GM12878 (cell line): ENCODE measurements around the gene NCOA6. TPM values are rescaled to one million over a fixed set of nuclear protein-coding genes. Genes with fewer than 3 reads are reported as not detected.

Experiments used
- ATAC-seq: fragments of 200-7000 bp; cut with Tn5 transposase; 3 replicates; pipeline ENCODE4 v1.9.1; 2020; ENCODE audit warnings: mild to moderate bottlenecking, moderate library complexity
- BruUV-seq: library from RNA; stranded (reverse); fragments of 400-500 nt; replicated peaks from 2 replicates; lab custom pipeline; 2021; lab: Mats Ljungman, UMichigan
- CTCF ChIA-PET: fragments of 300-600 bp; sonication (Branson Sonifier 250); formaldehyde crosslinking; extraction: SDS; loops from one replicate; lab custom pipeline; 2021; ENCODE audit warnings: inconsistent platforms; lab: Yijun Ruan, JAX
- POLR2A ChIA-PET: fragments of 350-600 bp; formaldehyde crosslinking; extraction: SDS; loops from one replicate; lab custom pipeline; 2021; ENCODE audit warnings: inconsistent platforms; lab: Charles Lee
- RAD21 ChIA-PET: fragments of 300-600 bp; sonication (Branson Sonifier 250); formaldehyde crosslinking; loops from one replicate; lab custom pipeline; 2023; ENCODE audit warnings: antibody characterized with exemption; ENCODE audit not compliant: unreplicated experiment; lab: Charles Lee
- SMC1A ChIA-PET: fragments of 300-600 bp; sonication (Branson Sonifier 250); formaldehyde crosslinking; loops from one replicate; lab custom pipeline; 2023; ENCODE audit not compliant: unreplicated experiment, uncharacterized antibody; lab: Charles Lee
- DNase-seq: peaks from one replicate; pipeline ENCODE4 v3.0.0-alpha.2; 2011; ENCODE audit warnings: low read depth, low spot score
- FAIRE-seq: peaks from 3 replicates; lab custom pipeline; 2011; peaks lifted over from hg19 to GRCh38; lab: Jason Lieb, UNC
- H2AFZ ChIP-seq: 2 replicates; pipeline ENCODE4 v1.6.0; 2011; ENCODE audit warnings: low read depth, low read length, control low read depth; ENCODE audit not compliant: control insufficient read depth
- H3K27ac ChIP-seq: 2 replicates; pipeline ENCODE4 v1.5.1; 2011; ENCODE audit warnings: control low read depth; ENCODE audit not compliant: control insufficient read depth, insufficient read depth
- H3K27me3 ChIP-seq, 2 experiments: replicated peaks in 1 of 2; 2 replicates each; pipeline versions ENCODE4 v1.6.0 to v1.6.1; 2011; ENCODE audit warnings: low read length in 1 of 2; ENCODE audit not compliant: control insufficient read depth in 2 of 2, insufficient read depth in 2 of 2
- H3K36me3 ChIP-seq, 2 experiments: 2 replicates each; pipeline ENCODE4 v1.5.1; 2011; ENCODE audit warnings: low read length in 1 of 2; ENCODE audit not compliant: control insufficient read depth in 2 of 2, insufficient read depth in 2 of 2
- H3K4me1 ChIP-seq: 2 replicates; pipeline ENCODE4 v1.6.1; 2011; ENCODE audit warnings: mild to moderate bottlenecking, low read length, moderate library complexity, mixed read lengths; ENCODE audit not compliant: control insufficient read depth, insufficient read depth
- H3K4me2 ChIP-seq: 2 replicates; pipeline ENCODE4 v1.6.0; 2011; ENCODE audit warnings: control low read depth; ENCODE audit not compliant: control insufficient read depth, insufficient read depth
- H3K4me3 ChIP-seq: fragments of 200-600 bp; sonication (generic); 2 replicates; pipeline ENCODE4 v1.5.1; 2016
- H3K79me2 ChIP-seq: 2 replicates; pipeline ENCODE4 v1.6.0; 2011; ENCODE audit warnings: low read length; ENCODE audit not compliant: control insufficient read depth, insufficient read depth
- H3K9ac ChIP-seq: 2 replicates; pipeline ENCODE4 v1.8.0; 2011; ENCODE audit warnings: low read length, control low read depth, mixed read lengths; ENCODE audit not compliant: control insufficient read depth, insufficient read depth
- H3K9me3 ChIP-seq: replicated peaks from 3 replicates; pipeline ENCODE4 v1.5.1; 2011; ENCODE audit warnings: mild to moderate bottlenecking, low read length; ENCODE audit not compliant: control insufficient read depth, insufficient read depth
- H4K20me1 ChIP-seq: 2 replicates; pipeline ENCODE4 v1.6.0; 2011; ENCODE audit not compliant: control insufficient read depth, insufficient read depth
- CHD4 ChIP-seq: fragments of 200-600 bp; sonication (generic); IDR thresholded peaks from 2 replicates; pipeline ENCODE4 v1.6.1; 2016; ENCODE audit warnings: mild to moderate bottlenecking
- EED ChIP-seq: sonication (generic); IDR thresholded peaks from 2 replicates; pipeline ENCODE4 v1.6.1; 2016; ENCODE audit warnings: antibody characterized with exemption, low read depth
- KAT2A ChIP-seq: conservative IDR thresholded peaks from 2 replicates; pipeline ENCODE4 v1.6.1; 2011; ENCODE audit warnings: low read depth, low read length; ENCODE audit not compliant: control insufficient read depth
- NBN ChIP-seq: fragments of 450-650 bp; IDR thresholded peaks from 2 replicates; pipeline ENCODE4 v1.6.1; 2016
- NFYA ChIP-seq: IDR thresholded peaks from 2 replicates; pipeline ENCODE4 v1.6.1; 2011; ENCODE audit warnings: low read depth, mild to moderate bottlenecking, low read length, improper control_type of control experiment, borderline replicate concordance
- SMC3 ChIP-seq: IDR thresholded peaks from 2 replicates; pipeline ENCODE4 v1.6.1; 2011; ENCODE audit warnings: low read length, improper control_type of control experiment, borderline replicate concordance
- SREBF2 ChIP-seq: IDR thresholded peaks from 2 replicates; pipeline ENCODE4 v1.6.1; 2012; ENCODE audit warnings: mild to moderate bottlenecking, low read length
- WGBS: methylation state at CpG from one replicate; pipeline ENCODE4 v1.1.6; 2016; ENCODE audit warnings: low lambda C conversion rate; ENCODE audit not compliant: insufficient replicate concordance, insufficient coverage; ENCODE audit errors: missing lambda C conversion rate; 5-methylcytosine and 5-hydroxymethylcytosine counted together
- in situ Hi-C: fragments of 300-500 bp; cut with MboI; formaldehyde crosslinking; loops from 9 replicates; pipeline ENCODE4 v1.14.3; 2018; ENCODE audit warnings: mixed read lengths
- intact Hi-C: fragments of 100-400 bp; cut with micrococcal nuclease; formaldehyde crosslinking; loops from one replicate; pipeline ENCODE4 v1.14.2; 2022; ENCODE audit not compliant: unreplicated experiment
- polyA plus RNA-seq, 11 experiments: library from polyadenylated mRNA; depleted of rRNA in 4 of 11; unstranded in 6 of 11; stranded (reverse) in 5 of 11; fragments of >200 nt; fragmentation: Nextera tagmentation in 4 of 11; fragmentation: Illumina TruSeq in 1 of 11; extraction: Ambion mirVana in 4 of 11; extraction: Trizol in 1 of 11; gene quantifications; 1 replicate in 1 of 11; 2 replicates in 10 of 11; pipeline versions ENCODE4 v1.2.1 to v1.2.3, GENCODE V29; 2011 to 2016; ENCODE audit warnings: inconsistent platforms in 2 of 11, missing spikeins in 2 of 11, low read depth in 1 of 11
- total RNA-seq, 4 experiments: library from RNA; depleted of rRNA in 3 of 4; stranded (reverse); fragments of >200 nt in 3 of 4; fragmentation: Illumina TruSeq in 1 of 4; extraction: Trizol in 1 of 4; gene quantifications; 2 replicates each; pipeline versions ENCODE4 v1.2.1 to v1.2.3, GENCODE V29; 2013 to 2021

NCOA6 gene
- total and polyA plus RNA-seq, 10 of the 15 experiments (the other 5 are each of a cell fraction or from before 2014, with no cell fraction given) = 6.1 to 20.6 (median 12.6) TPM

DNA sequence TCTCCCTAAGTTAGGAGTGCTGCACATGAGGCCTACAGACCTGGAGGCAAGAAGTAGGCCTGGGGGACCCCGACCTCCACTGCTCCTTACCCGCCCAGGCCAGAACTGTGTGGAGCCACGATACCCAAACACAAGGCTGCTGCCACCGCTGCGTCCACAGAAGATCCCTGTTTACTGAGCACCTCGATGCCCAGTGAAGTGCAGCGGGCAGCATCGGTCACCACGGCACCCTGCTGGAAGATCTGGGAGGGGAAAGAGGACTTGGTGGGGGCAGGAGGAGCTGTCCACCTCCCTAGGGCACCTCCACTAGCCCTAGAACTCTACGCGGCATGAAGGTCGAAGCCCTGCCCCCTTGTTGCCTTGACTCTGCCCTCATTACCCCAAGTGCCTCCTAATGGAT, 37.3 kb upstream of the NCOA6 start:
- POLR2A ChIA-PET = interaction anchor here (0.6 kb wide), 2 partner anchors 14 to 135 kb away, joined by 3 read pairs; no protein-coding TSS in a partner anchor
- Histone ChIP-seq H3K4me3 (no peak overlapping the region), H3K27ac (no peak overlapping the region), H3K27me3 (no peaks in the 10 kb centered on the region), H3K36me3 (no peaks in the 10 kb centered on the region), H3K9me3 (no peaks in the 10 kb centered on the region), H4K20me1 (no peaks in the 10 kb centered on the region), H3K79me2 (no peaks in the 10 kb centered on the region), H3K4me1 (no peaks in the 10 kb centered on the region), H2AFZ (no peak overlapping the region), H3K4me2 (no peak overlapping the region), H3K9ac (no peak overlapping the region)
- CTCF ChIA-PET = interaction anchor here (0.7 to 3.8 kb wide), 3 partner anchors 12 to 72 kb away, joined by 3 to 18 read pairs (median 3); partner anchors contain the start of gene ACSS2
- RAD21 ChIA-PET = no interaction called here
- SMC1A ChIA-PET = no interaction called here
- FAIRE-seq (no peak), ATAC-seq (no peak), DNase-seq (no peak)
- in situ Hi-C loops (no loop called here), intact Hi-C loops (no loop called here)
- no TSS peak for BruUV-seq
- WGBS = 56% methylated on average over 12 of the region's 12 CpGs
- TF ChIP-seq KAT2A (no peak), SREBF2 (no peak), SMC3 (no peak), NFYA (no peak)

DNA sequence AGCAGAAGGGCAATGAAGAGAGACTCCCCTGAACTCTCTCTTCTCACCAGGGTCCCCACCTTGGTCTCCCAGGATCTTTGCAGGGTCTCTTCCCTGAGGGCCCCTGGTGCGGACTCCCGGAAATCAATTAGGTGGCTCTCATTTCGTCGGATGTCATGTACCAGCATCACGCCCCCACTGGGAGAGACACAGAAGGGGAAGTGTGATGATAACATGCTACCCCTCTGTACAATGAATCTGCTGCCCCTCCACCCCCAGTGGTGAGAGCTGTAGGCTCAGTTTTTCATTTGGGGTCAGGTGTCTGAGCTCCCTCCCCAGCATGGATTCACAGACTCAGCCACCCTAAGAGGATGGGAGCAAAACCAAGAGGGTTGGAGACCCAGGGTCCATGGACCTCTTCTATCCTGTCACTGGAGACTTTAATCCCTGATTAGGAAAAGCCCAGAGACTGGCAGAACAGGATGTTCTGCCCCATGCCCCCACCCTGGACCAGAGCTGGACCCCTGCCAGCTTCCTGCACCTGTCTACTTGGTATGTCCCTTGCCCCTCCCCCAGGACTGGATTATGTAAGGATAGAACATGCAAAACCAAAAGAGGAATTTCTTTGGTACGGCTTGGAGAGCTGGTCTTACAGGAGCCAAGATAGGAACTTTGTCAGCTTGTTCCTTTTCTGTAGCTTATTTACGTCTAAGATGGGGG, 36.1 kb upstream of the NCOA6 start:
- TF ChIP-seq EED (no peak), NBN (no peak), CHD4 (no peak)
- Histone ChIP-seq H2AFZ (no peak overlapping the region), H3K36me3 (no peaks in the 10 kb centered on the region), H3K27ac (no peak overlapping the region), H3K27me3 (no peaks in the 10 kb centered on the region), H3K79me2 (no peaks in the 10 kb centered on the region), H3K4me2 (no peak overlapping the region), H4K20me1 (no peaks in the 10 kb centered on the region), H3K9me3 (no peaks in the 10 kb centered on the region), H3K4me3 (no peak overlapping the region), H3K4me1 (no peaks in the 10 kb centered on the region), H3K9ac (no peak overlapping the region)
- CTCF ChIA-PET = interaction anchor here (1.3 kb wide), 1 partner anchor 73 kb away, joined by 3 read pairs; no protein-coding TSS in a partner anchor
- ATAC-seq = no peak
- FAIRE-seq = no peak
- in situ Hi-C loops (no loop called here), intact Hi-C loops (no loop called here)
- POLR2A ChIA-PET = interaction anchor here (1.1 kb wide), 1 partner anchor 14 kb away, joined by 3 read pairs; no protein-coding TSS in a partner anchor
- DNase-seq = no peak
- no TSS peak for BruUV-seq
- RAD21 ChIA-PET = no interaction called here
- 74% methylated on average over 7 of the region's 7 CpGs for WGBS
- SMC1A ChIA-PET = no interaction called here
